Esophagus squamous epithelium (tissue), 4 donors: Measurements from ENCODE around the gene HSPB9.

ENCODE experiments used
- CTCF ChIP-seq, 6 experiments: fragments of 450-650 bp in 4 of 6; fragments of 200-600 bp in 2 of 6; sonication (generic) in 2 of 6; IDR thresholded peaks; one replicate each; pipeline ENCODE4 v1.5.1; 2016 to 2019; ENCODE audit warnings: antibody characterized with exemption in 6 of 6, mild to moderate bottlenecking in 4 of 6, moderate library complexity in 4 of 6
- POLR2A ChIP-seq, 4 donors: fragments of 450-650 bp; IDR thresholded peaks; one replicate each; pipeline ENCODE4 v1.6.1; 2017; ENCODE audit warnings: antibody characterized with exemption in 4 of 4, mild to moderate bottlenecking in 4 of 4, moderate library complexity in 3 of 4

DNA sequence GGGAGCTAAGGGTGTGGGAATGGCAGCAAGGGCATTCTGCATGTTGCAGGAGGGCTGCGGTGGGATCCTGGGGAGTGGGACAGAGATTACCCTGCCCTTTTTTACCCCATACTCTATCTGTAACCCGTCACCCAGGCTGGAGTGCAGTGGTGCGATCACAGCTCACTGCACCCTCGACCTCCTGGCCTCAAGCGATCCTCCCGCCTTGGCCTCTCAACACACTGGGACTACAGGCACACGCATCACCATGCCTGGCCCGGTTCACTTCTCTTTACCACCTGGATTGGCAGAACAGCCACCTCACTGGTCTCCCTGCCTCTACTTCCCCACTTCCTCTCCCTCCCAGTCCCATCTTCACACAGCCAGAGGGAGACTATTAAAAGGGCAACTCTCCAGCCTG is 33.9 kb upstream of the HSPB9 start:
- TF ChIP-seq POLR2A (IDR thresholded peaks at IDR 0.05) (no peak), CTCF (IDR thresholded peaks at IDR 0.05) (no peak)
